ENCODE data around the gene IFIT3.

Gene IFIT3

DNA sequence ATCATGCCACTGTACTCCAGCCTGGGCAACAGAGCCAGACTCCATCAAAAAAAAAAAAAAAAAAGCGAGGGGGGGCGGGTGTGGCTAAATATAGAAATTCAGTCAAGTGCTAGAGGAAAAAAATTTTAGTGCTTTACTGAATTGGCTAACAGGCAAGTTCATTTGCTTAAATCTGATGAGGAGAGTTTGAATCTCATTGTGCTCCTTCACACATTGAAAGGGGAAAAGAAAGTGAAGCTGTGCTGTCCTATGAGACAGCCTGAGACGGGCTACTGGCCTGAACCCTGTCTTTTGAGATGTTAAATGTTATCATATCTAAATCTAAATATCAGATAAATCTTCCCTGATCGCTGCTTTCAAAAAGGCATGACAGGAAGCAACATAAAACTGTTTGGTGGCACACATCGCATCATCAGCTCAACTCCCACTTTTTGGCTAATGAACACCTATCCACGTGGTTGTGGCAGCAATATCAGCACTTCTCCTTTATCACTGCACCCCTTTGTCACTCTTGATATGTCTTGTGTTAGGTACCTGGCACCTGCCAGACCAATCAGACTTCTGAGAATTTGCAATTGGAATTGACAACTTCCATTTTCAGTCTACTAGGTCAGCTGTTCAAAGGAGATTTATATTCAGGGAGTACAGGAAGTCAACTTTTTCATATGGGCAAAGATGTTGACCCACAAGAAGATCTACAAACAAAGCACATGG, 36.1 kb downstream of the IFIT3 start:
- no peak overlapping the region for H3K9ac ChIP-seq (ENCODE audit: low read depth, low read length)
- H3K36me3 ChIP-seq (ENCODE audit: control insufficient read depth, insufficient read depth, low read length), result no peaks in the 10 kb centered on the region
- H3K9me3 ChIP-seq (ENCODE audit: control insufficient read depth, insufficient read depth, low read length), result no peaks in the 10 kb centered on the region
- no peak overlapping the region for H3K4me3 ChIP-seq (ENCODE audit: low read depth, low read length)
- H3K4me1 ChIP-seq (ENCODE audit: control insufficient read depth, insufficient read depth, low read length), result no peaks in the 10 kb centered on the region
- H3K27me3 ChIP-seq (ENCODE audit: control insufficient read depth, insufficient read depth, low read length), result no peaks in the 10 kb centered on the region
- H3K27ac ChIP-seq (ENCODE audit: low read depth, low read length), result no peak overlapping the region

DNA sequence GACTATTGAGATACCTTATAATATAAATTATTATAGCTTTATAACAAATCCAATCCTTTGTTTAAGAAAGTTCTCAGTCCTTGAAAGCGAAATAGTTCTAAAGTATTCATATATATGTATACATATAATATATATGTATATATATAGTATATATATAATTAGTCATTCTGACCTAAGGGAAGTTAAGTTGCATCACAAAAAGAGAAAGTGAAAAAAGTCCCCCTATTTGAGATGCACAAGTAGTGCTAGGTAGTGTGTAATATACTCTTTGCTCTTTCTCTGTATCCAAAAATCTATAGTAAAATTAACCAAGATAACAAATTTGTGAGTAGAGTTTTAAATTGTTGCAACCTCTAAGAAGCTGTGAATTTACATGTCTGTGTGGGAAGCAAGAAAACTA, 36.7 kb downstream of the IFIT3 start:
- Histone ChIP-seq H3K9me3 (ENCODE audit: control insufficient read depth, insufficient read depth, low read length) (no peaks in the 10 kb centered on the region), H3K9ac (ENCODE audit: low read depth, low read length) (no peak overlapping the region), H3K27me3 (ENCODE audit: control insufficient read depth, insufficient read depth, low read length) (no peaks in the 10 kb centered on the region), H3K4me3 (ENCODE audit: low read depth, low read length) (no peak overlapping the region), H3K4me1 (ENCODE audit: control insufficient read depth, insufficient read depth, low read length) (no peaks in the 10 kb centered on the region), H3K27ac (ENCODE audit: low read depth, low read length) (no peak overlapping the region), H3K36me3 (ENCODE audit: control insufficient read depth, insufficient read depth, low read length) (no peaks in the 10 kb centered on the region)

DNA sequence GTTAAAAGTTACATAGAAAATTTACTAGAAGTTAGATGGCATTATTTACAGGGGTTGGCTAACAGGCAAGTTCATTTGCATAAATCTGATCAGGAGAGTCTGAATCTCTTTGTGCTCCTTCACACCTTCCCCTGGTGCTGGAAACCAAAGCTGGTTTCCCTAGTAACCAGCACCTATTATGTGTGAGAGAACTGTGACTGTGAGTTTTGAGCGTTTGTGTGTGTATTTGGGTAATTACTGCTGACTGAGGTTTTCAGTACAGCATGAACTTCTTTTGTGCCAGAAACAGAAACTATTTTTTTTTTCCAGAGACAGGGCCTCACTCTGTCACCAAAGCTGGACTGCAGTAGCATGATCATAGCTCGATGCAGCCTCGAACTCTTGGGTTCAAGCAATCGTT, 39.7 kb downstream of the IFIT3 start:
- Histone ChIP-seq H3K9me3 (ENCODE audit: control insufficient read depth, insufficient read depth, low read length) (no peaks in the 10 kb centered on the region), H3K4me3 (ENCODE audit: low read depth, low read length) (no peak overlapping the region), H3K4me1 (ENCODE audit: control insufficient read depth, insufficient read depth, low read length) (no peaks in the 10 kb centered on the region), H3K27me3 (ENCODE audit: control insufficient read depth, insufficient read depth, low read length) (no peaks in the 10 kb centered on the region), H3K36me3 (ENCODE audit: control insufficient read depth, insufficient read depth, low read length) (no peaks in the 10 kb centered on the region), H3K9ac (ENCODE audit: low read depth, low read length) (no peak overlapping the region), H3K27ac (ENCODE audit: low read depth, low read length) (no peak overlapping the region)

DNA sequence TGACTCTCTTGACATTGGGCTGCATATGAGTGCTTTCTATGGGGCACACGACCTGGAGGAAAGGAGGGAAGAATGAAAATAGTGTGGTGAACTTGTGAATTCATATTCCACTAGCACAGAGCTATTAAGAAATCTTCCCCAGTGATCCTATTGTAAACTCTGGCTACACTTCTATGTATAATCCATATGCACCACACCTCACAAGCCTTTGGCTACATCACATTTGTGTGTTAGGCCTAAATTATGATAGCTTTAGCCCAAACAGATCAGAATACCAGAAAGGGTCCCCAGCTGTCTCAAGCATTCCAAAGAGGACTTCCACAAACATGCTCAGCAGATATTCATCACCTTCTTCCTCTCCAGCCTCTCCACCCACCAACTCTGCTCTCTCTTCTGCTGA, 40.3 kb downstream of the IFIT3 start:
- Histone ChIP-seq H3K27ac (ENCODE audit: low read depth, low read length) (no peak overlapping the region), H3K4me1 (ENCODE audit: control insufficient read depth, insufficient read depth, low read length) (no peaks in the 10 kb centered on the region)

DNA sequence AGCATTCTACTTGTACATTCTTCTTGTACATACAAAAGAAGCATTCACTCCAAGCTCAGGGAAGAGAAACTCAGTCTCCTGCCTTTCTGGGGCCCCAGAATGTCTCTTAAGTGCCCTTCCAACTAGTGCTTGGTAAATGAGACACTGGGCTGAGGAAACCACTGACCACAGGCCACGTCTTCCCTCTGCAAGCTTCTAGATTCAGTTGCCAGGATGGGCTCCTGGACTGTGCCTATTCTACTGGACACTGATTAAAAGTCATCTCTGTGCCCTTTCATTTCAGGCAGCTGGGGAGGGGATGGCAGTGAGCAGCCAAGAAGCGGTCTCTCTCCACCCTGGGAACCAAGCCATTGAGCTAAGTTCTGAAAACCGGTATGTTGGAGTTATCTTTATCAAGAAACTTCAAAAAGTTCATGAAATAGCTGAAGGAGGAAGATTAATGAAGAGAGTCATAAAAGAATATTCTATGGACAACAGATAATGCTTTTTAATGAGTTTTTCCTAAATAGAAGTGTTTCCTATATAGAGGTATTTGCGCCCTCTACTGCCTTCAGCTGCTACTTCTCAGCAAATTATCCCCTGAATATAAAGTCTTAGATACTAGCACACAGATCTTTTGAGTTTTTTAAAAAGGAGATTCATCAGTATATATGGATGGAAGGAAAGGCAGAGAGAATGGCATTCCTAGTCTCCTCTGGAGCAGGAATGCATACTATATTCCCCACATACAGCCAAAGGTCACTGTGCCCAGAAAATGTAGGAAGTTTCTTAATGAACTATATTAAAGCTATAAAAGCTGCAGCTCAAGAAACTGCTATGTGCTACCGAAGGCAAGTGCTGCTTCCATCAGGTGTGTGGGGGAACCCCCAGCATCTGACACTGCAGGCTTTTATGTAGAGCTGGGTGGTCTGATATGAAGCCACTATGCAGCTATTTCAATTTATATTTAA, 41.6 kb downstream of the IFIT3 start:
- Histone ChIP-seq H3K27ac (ENCODE audit: low read depth, low read length) (no peak overlapping the region), H3K27me3 (ENCODE audit: control insufficient read depth, insufficient read depth, low read length) (no peaks in the 10 kb centered on the region), H3K9me3 (ENCODE audit: control insufficient read depth, insufficient read depth, low read length) (no peaks in the 10 kb centered on the region), H3K4me3 (ENCODE audit: low read depth, low read length) (no peak overlapping the region), H3K9ac (ENCODE audit: low read depth, low read length) (no peak overlapping the region), H3K4me1 (ENCODE audit: control insufficient read depth, insufficient read depth, low read length) (no peaks in the 10 kb centered on the region), H3K36me3 (ENCODE audit: control insufficient read depth, insufficient read depth, low read length) (no peaks in the 10 kb centered on the region)

More for the DNA sequence above, 40.3 kb downstream of the IFIT3 start:
- no peaks in the 10 kb centered on the region for H3K36me3 ChIP-seq (ENCODE audit: control insufficient read depth, insufficient read depth, low read length)
- no peaks in the 10 kb centered on the region for H3K9me3 ChIP-seq (ENCODE audit: control insufficient read depth, insufficient read depth, low read length)
- no peaks in the 10 kb centered on the region for H3K27me3 ChIP-seq (ENCODE audit: control insufficient read depth, insufficient read depth, low read length)
- H3K4me3 ChIP-seq (ENCODE audit: low read depth, low read length), result no peak overlapping the region
- H3K9ac ChIP-seq (ENCODE audit: low read depth, low read length), result no peak overlapping the region

DNA sequence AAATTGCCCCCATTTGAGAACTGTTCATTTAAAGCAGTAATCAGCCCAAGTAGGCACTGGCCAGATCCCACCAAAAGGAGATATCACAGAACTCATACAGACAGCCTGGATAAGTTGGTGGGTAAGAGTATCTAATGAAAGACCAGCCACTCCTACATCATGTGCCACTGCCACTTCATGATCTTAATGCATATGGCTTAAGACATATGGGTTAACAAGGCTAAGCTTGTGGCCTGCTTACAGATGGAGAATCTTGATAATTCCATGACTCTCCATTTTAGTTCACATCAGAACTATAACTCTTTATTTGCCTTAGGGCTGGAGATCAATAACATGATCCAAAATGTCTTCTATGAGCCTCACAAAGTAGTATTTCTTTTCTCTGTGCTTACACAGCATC, 43.3 kb downstream of the IFIT3 start:
- Histone ChIP-seq H3K27me3 (ENCODE audit: control insufficient read depth, insufficient read depth, low read length) (no peaks in the 10 kb centered on the region), H3K4me1 (ENCODE audit: control insufficient read depth, insufficient read depth, low read length) (no peaks in the 10 kb centered on the region), H3K4me3 (ENCODE audit: low read depth, low read length) (no peak overlapping the region), H3K36me3 (ENCODE audit: control insufficient read depth, insufficient read depth, low read length) (no peaks in the 10 kb centered on the region), H3K9me3 (ENCODE audit: control insufficient read depth, insufficient read depth, low read length) (no peaks in the 10 kb centered on the region), H3K9ac (ENCODE audit: low read depth, low read length) (no peak overlapping the region), H3K27ac (ENCODE audit: low read depth, low read length) (no peak overlapping the region)

DNA sequence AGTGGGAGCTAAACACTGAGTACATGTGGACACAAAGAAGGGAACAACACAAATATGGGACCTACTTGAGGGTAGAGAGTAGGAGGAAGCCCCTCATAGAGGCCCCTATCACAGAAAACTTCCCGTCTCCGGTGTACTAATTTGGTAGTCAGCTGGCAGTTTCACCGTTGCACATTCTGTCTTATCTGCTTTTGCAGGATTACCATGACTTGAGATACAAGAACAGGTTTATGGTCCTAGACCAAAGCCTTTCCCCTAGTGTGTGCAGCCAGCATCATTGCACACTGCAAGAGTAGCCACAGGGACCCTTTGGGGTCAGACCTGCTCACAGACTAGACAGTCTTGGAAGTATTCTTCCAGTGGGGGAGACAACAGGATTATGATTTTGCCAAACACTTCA, 44.2 kb downstream of the IFIT3 start:
- Histone ChIP-seq H3K27me3 (ENCODE audit: control insufficient read depth, insufficient read depth, low read length) (no peaks in the 10 kb centered on the region), H3K9ac (ENCODE audit: low read depth, low read length) (no peak overlapping the region), H3K27ac (ENCODE audit: low read depth, low read length) (no peak overlapping the region), H3K4me3 (ENCODE audit: low read depth, low read length) (no peak overlapping the region), H3K9me3 (ENCODE audit: control insufficient read depth, insufficient read depth, low read length) (no peaks in the 10 kb centered on the region), H3K4me1 (ENCODE audit: control insufficient read depth, insufficient read depth, low read length) (no peaks in the 10 kb centered on the region), H3K36me3 (ENCODE audit: control insufficient read depth, insufficient read depth, low read length) (no peaks in the 10 kb centered on the region)

DNA sequence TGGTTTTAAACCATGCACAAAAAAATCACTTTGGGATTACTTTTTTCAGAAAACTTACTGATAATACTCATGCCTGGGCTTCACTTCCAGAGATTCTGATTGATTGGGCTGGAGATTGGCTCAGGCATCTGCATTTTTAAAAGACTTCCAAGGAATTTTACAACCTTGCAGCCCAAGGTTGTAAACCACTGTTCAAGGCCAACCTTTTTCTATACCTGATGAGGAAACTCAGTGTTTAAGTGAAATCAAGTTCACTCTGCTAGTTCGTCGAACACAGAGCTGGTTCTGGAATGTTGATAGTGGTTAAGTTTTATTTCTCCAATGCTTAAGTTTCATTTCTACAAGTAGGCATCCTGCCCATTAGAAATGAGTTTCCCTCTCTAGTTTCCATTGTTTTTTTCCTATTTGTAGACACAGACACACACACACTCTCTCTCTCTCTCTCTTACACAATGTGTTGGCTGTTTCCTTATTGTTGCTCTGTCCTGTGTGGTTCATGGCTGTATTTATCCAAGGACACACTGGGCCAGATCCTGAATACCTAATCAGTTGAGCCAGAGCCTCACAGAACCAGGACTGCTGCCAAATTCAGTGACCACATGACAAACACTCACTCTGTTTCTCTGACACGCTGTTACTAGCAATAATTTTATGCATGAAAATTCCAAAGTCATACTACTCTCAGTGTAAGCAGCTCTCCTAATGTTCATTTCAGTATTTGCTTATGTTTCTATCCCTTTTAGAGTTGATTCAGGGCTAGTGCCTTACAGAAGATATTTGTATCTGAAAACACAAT, 46.3 kb downstream of the IFIT3 start:
- no peak overlapping the region for H3K4me3 ChIP-seq (ENCODE audit: low read depth, low read length)
- H3K9me3 ChIP-seq (ENCODE audit: control insufficient read depth, insufficient read depth, low read length), result no peaks in the 10 kb centered on the region
- H3K4me1 ChIP-seq (ENCODE audit: control insufficient read depth, insufficient read depth, low read length), result no peaks in the 10 kb centered on the region
- no peaks in the 10 kb centered on the region for H3K27me3 ChIP-seq (ENCODE audit: control insufficient read depth, insufficient read depth, low read length)
- no peaks in the 10 kb centered on the region for H3K36me3 ChIP-seq (ENCODE audit: control insufficient read depth, insufficient read depth, low read length)
- no peak overlapping the region for H3K9ac ChIP-seq (ENCODE audit: low read depth, low read length)
- no peak overlapping the region for H3K27ac ChIP-seq (ENCODE audit: low read depth, low read length)

DNA sequence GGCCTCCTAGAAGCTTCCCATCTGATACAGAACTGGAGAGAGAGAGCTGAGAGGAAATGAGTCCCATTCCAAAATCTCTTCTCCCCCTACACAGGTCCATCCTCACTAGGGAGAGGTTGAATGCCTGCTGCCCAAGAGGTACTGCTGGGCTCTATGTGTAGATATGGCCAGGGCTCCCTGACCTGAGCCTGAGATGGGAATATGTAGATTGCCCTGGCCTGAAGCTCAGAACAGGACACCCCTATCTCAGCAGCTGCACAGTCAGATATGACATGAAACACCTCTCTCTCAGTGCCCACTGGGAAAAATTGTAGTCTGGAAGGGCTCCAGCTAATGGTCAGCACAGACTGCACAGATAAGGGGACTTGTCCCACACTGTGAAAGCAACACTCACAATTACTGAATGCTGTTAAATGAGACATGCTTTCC, 46.9 kb downstream of the IFIT3 start:
- Histone ChIP-seq H3K27ac (ENCODE audit: low read depth, low read length) (no peak overlapping the region), H3K4me1 (ENCODE audit: control insufficient read depth, insufficient read depth, low read length) (no peaks in the 10 kb centered on the region), H3K27me3 (ENCODE audit: control insufficient read depth, insufficient read depth, low read length) (no peaks in the 10 kb centered on the region), H3K9ac (ENCODE audit: low read depth, low read length) (no peak overlapping the region), H3K9me3 (ENCODE audit: control insufficient read depth, insufficient read depth, low read length) (no peaks in the 10 kb centered on the region), H3K4me3 (ENCODE audit: low read depth, low read length) (no peak overlapping the region), H3K36me3 (ENCODE audit: control insufficient read depth, insufficient read depth, low read length) (no peaks in the 10 kb centered on the region)

DNA sequence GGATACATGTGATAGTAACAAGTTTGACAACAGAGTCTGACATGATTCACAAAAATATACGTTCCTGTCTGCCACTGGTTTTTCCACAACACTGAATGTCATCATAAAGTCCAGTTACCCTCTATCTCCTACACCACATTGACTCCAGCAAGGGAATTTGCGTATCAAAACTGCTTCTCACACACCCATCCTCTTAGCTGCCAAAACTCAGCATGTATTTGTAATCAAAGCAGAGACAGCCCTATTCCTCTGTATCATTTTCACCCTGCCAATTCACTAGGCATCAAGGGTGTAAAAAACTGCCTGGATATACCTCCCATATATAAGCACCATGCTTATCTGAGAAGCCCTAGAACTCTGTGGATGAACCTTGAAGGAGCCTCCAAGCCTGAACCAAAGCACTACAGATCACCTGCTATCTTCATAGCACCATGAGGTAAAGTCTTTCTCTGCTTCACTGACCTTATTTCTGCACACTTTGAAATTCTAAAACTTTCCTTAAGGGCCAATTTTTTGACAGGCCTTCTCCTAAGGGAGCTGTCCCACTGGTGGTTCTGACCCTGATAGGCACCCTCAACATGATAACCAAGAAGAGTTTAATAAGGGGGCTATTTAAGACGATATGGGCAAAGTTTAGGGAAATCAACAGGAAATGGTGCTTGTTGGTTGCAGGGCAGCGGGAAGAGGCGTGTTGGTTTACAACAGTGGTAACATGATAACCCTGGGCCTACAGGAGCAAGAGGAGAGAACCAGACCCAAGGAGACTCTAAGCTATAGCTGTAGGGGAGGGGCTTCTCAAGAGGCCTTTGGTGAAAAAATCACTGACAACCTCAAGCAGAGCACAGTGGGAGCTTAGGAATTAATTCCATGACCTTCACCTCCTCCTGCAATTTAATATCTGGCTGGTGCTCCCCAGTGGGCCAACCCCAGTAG, 50.2 kb downstream of the IFIT3 start, which contains the start of gene IFIT1B:
TSS of gene IFIT1B (plus strand) at position 352 of the 933 bp plus-strand sequence. CDS start at position 432, 80 bp downstream.
- Histone ChIP-seq H3K27me3 (ENCODE audit: control insufficient read depth, insufficient read depth, low read length) (no peaks in the 10 kb centered on the region), H3K4me1 (ENCODE audit: control insufficient read depth, insufficient read depth, low read length) (no peaks in the 10 kb centered on the region), H3K4me3 (ENCODE audit: low read depth, low read length) (no peak within 1 kb of the TSS), H3K36me3 (ENCODE audit: control insufficient read depth, insufficient read depth, low read length) (no peaks in the 10 kb centered on the region), H3K27ac (ENCODE audit: low read depth, low read length) (no peak within 1 kb of the TSS), H3K9me3 (ENCODE audit: control insufficient read depth, insufficient read depth, low read length) (no peaks in the 10 kb centered on the region), H3K9ac (ENCODE audit: low read depth, low read length) (no peak within 1 kb of the TSS)
